GM21515 (cell line): ENCODE results near the gene ATP11C.
"Not testable (repeated sequence)": the region's sequence is repeated elsewhere in the genome, so short reads cannot be mapped to it uniquely, and the experiment has no call there.

Experiments used
- ATAC-seq: cut with Tn5 transposase; IDR thresholded peaks from one replicate; pipeline ENCODE4 v1.9.1; 2021; ENCODE audit not compliant: unreplicated experiment

ATP11C gene

GRCh38 chrX:139864640-139865039, 68.2 kb downstream of the ATP11C start:
- ATAC-seq, result no peak

- no peak for ATAC-seq
Observed at GRCh38 chrX:139862208-139862607, 70.6 kb downstream of the ATP11C start.

DNA sequence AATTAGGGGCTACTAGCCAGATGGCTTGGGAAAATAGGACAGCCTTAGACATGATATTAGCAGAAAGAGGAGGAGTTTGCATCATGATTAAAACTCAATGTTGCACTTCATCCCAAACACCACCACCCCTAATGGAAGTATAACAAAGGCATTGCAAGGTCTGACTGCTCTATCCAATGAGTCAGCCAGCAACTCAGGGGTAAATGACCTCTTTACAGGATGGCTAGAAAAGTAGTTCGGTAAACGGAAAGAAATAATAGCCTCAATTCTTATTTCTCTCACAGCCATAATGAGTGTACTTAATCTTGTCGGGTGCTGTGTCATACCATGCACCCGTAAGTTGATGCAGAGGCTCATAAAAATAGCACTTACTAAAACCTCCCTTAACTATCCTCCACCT, 76.0 kb downstream of the ATP11C start:
- not testable (repeated sequence) for ATAC-seq

DNA sequence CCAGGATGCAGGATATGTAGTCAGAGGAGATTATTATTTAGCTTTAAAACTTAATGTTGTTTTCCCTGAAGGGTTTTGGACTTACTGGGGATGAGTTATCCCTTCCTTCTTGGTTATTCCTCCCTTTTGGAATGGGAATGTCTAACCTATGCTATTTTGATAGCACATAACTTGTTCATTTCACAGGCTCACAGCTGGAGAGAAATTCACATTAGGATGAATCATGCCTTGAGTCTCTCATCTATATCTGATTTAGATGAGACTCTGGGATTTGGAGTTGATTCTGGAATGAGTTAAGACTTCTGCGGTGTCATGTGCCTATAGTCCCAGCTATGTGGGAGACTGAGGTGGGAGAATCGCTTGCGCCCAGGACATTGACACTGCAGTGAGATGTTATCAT, 81.1 kb downstream of the ATP11C start:
- no peak for ATAC-seq

GRCh38 chrX:139850968-139851367, 81.9 kb downstream of the ATP11C start:
- ATAC-seq, result no peak

DNA sequence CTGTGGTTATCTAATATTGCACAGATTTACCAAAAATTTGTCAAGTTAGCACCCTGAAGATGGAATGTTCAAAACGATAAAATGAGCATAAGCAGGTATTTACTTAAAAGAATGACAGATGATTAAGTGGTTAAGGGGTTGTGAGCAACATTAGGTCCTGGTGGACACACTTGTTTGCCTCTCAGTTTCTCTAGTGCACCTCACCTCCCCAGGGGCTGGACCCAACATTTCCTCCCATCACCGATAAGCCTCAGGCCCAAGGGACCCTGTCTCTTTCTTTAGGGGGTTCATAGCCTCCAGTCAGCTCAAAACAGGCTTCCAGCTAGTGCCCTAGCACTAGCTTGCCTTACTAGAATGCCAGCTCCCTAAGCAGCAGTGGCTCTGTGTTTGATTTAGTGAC, 88.0 kb downstream of the ATP11C start:
- ATAC-seq, result peak; percentile 40

GRCh38 chrX:139844163-139844562, 88.7 kb downstream of the ATP11C start:
- peak; percentile 58 for ATAC-seq

GRCh38 chrX:139842326-139843185, 90.3 kb downstream of the ATP11C start:
- ATAC-seq, result no peak

DNA sequence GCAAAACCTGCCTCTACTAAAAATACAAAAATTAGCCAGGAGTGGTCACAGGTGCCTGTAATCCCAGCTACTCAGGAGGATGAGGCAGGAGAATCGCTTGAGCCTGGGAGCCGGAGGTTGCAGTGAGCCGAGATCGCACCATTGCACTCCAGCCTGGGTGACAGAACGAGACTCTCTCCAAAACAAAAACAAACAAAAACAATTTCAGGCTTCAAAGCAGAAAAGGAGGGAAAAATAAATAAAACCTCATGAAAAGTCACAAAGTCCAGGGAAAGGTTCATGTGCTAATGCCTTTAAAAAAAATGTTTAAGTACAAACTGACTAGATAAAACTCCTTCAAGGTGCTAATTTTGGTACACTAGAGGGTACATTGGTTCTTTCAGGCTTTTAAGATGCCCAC, 96.5 kb downstream of the ATP11C start:
- ATAC-seq, result not testable (repeated sequence)

DNA sequence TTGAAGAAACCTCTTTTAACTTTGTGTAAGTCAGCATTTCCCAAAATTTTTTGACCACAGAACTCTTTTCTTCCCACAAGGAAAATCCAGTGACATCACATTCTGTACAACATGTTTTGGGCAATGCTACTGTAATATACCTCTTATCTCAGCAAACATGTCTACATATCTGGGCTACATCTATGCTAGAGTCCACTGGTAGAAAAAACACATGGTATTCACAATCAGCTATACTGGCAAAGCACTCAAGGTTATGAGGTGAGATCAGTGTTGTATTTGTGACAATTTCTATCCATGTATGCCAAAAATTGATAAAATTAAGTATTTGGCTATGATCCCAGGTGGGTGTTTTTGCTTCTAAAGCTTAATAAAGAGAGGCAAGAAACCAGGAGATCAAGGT, 98.0 kb downstream of the ATP11C start:
- ATAC-seq, result no peak

GRCh38 chrX:139832718-139833309, 100.0 kb downstream of the ATP11C start:
- ATAC-seq, result no peak

- ATAC-seq, result peak; percentile 79
Observed at GRCh38 chrX:139831675-139832456, 101.0 kb downstream of the ATP11C start.

DNA sequence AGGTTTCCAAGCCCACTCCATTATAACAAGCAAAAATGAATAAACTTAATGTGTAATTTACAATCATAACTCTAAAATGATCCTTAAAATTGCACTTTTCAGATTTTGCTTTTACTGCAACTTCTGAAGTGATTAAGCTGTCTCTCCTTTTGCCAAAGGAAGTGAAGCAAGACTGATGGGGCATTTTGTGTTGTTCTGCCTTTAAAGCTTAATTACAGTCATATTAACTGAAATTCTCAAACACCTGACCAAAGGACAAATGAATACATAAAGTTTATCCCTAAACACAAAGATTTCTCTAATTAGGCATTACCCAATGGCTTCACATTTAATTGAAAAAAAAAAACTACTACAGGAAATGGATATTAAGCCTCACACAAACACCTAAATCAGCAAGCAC, 101.8 kb downstream of the ATP11C start:
- ATAC-seq, result no peak

- no peak for ATAC-seq
Observed at GRCh38 chrX:139828830-139829229, 104.0 kb downstream of the ATP11C start.

- ATAC-seq, result no peak
Observed at GRCh38 chrX:139828033-139828432, 104.8 kb downstream of the ATP11C start.

- ATAC-seq, result no peak
Observed at GRCh38 chrX:139826065-139827044, 106.5 kb downstream of the ATP11C start.

DNA sequence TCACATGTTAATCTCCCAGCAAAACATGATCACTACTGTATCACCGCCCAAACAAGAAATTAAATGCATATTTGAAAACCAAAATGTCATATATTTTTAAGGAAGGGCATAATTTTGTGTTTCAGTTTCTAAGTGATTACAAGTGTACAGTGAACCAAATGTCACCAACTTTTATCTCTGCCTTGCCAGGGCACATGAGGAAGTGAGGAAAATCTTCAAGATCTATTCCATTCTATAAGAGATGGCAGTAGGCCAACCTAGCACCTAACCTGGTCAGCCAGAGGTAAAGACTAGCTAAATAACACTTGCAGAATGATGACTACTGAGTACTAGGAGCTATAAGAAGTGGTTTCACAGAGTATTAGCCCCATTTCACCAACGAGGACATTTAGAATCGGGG, 107.2 kb downstream of the ATP11C start:
- ATAC-seq, result no peak

DNA sequence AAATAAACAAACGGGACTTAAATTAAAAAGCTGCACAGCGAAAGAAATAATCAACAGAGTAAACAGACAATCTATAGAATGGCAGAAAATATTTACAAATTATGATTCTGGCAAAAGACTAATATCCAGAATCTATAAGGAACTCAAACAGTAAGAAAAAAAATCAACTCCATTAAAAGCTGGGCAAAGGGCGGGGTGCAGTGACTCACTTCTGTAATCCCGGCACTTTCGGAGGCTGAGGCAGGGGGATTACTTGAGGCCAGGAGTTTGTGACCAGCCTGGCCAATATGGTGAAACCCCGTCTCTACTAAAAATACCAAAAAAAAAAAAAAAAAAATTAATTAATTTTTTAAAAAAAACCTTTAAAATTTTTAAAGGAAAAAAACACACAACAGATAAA, 109.0 kb downstream of the ATP11C start:
- no peak for ATAC-seq

DNA sequence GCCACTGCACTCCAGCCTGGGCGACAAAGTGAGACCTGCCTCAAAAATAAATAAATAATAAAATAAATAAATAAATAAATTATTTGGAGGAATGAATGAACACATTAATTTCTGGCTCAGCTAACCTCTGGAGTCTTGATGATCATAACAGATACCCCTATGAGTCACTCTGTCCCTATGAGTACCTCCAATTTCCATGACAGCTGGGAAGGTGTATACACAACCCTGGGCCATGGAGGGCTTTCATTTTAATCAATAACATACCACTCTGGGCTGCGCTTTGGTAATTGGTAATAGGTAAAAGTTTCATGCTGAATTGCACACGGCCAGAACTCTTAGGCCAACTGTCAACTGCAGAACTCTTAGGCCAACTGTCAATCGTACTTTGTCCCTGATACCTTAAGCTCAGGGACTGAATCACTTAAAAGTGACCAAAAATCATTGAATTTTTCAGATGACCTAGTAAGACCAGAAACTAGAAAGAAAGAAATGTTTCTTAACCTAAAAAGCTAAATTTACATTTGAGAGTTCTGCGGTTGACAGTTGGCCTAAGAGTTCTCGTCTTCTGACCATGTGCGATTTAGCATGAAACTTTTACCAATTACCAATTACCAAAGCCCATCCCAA, 112.4 kb downstream of the ATP11C start:
- no peak for ATAC-seq

DNA sequence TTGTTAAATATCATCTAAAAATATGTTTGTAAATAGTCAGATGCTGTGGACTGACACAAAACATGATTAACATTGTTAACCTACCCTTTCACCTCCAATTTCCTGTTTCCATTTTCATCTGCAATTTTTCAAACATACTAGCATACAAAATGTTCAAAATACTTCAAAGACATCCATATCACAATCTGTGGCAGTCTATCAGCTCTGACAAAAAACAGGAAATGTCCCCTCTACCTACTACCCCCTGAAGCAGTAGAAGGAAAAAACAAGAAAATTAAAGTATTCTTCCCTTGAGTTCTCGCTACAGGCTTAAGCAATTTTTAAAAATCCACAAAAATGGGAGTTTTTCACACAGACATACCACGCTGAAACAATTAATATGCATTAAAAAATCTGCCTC, 116.6 kb downstream of the ATP11C start:
- no peak for ATAC-seq
